ENCODE measurements around the gene SCP2D1.

DNA sequence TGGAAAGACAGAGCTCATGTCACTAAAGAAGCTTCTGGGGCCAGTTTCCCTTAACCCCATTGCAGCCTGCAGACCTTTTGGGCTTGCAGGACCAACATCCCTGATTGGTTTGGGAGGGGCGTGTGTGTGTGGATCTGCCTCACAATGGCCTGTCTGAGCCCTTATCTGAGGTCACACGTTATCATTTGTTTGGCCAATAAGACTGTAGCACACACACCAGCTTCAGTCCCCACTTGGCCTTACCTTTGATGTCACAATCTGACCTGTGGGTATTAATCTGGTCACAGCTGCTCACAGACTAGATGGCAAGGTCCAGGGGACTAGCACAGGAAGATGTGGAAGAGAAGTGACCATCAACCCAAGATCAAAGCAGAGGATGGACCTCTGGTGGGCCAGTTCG lies at the start of gene SCP2D1:
- TF ChIP-seq, protein P1, sequence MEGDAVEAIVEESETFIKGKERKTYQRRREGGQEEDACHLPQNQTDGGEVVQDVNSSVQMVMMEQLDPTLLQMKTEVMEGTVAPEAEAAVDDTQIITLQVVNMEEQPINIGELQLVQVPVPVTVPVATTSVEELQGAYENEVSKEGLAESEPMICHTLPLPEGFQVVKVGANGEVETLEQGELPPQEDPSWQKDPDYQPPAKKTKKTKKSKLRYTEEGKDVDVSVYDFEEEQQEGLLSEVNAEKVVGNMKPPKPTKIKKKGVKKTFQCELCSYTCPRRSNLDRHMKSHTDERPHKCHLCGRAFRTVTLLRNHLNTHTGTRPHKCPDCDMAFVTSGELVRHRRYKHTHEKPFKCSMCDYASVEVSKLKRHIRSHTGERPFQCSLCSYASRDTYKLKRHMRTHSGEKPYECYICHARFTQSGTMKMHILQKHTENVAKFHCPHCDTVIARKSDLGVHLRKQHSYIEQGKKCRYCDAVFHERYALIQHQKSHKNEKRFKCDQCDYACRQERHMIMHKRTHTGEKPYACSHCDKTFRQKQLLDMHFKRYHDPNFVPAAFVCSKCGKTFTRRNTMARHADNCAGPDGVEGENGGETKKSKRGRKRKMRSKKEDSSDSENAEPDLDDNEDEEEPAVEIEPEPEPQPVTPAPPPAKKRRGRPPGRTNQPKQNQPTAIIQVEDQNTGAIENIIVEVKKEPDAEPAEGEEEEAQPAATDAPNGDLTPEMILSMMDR (IDR thresholded peaks at IDR 0.05): no peak
- TF ChIP-seq EP300 (IDR thresholded peaks at IDR 0.05): no peak
- TF ChIP-seq POLR2A (IDR thresholded peaks at IDR 0.05): no peak
